ENCODE measurements around the gene MOV10L1.
"Not testable (repeated sequence)": the region's sequence is repeated elsewhere in the genome, so short reads cannot be mapped to it uniquely, and the experiment has no call there.

MOV10L1 gene

GRCh38 chr22:50204998-50205397 lies 115.2 kb downstream of the MOV10L1 start:
- not testable (repeated sequence) for DNase-seq (ENCODE audit: low spot score)

DNA sequence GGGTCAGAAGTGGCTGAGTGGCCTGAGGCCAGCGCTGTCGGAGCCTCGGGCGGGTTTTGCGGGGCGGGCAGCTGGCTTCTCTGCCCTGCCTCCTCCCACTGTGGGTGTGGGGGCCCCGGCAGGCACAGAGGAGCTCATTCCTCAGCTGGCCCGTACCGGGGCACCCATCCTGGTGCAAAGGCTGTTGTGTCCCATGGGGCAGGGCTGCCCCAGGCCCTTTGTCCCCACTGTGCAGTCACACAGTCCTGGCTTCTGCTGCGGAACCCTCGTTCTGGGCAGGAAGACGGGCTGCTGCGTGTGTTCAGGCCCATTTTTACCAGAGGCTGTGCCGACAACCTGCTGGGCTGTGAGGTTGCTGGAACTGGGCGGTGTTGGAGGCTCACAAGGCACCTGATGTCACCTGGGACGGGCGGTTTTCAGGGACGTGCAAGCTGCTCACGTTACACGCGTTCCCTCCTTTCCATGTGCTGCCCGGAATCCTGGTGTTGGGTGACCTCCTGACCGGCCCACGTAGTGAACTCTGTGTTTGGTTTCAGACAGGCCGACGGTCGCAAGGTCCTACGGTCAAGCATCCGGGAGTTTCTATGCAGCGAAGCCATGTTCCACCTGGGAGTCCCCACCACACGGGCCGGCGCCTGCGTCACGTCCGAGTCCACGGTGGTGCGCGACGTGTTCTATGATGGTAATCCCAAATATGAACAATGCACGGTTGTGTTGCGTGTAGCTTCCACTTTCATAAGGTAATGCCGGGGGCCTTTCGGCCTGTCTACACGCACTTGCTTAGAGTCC lies 116.2 kb downstream of the MOV10L1 start:
- DNase-seq (ENCODE audit: low spot score): no peak

GRCh38 chr22:50206599-50206998 lies 116.8 kb downstream of the MOV10L1 start:
- no peak for DNase-seq (ENCODE audit: low spot score)

- DNase-seq (ENCODE audit: low spot score): peak; percentile 66
Measured at GRCh38 chr22:50207383-50208140, 117.8 kb downstream of the MOV10L1 start.

DNA sequence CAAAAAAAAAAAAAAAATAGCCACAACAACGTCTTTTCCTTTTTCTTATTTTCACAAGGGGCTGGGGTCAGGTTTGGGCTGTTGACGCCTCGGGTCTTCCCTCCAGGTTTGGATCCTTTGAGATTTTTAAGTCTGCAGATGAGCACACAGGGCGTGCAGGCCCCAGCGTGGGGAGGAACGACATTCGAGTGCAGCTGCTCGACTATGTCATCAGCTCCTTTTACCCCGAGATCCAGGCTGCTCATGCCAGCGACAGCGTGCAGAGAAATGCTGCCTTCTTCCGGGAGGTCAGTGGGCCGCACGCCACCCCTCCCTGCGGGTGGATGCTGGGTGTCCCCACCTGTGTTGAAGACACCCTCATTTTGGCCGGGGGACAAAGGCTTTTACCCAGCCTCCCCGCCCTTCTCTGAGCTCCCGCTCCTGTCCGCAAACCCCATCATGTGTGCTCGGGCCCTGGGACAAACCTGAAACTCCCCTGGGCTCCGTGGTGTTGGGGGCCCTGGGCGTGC lies 118.7 kb downstream of the MOV10L1 start:
- DNase-seq (ENCODE audit: low spot score): no peak

GRCh38 chr22:50208939-50209892 lies 119.4 kb downstream of the MOV10L1 start:
- no peak for DNase-seq (ENCODE audit: low spot score)

GRCh38 chr22:50209893-50210292 lies 120.1 kb downstream of the MOV10L1 start:
- DNase-seq (ENCODE audit: low spot score): peak; percentile 76

- no peak for DNase-seq (ENCODE audit: low spot score)
Measured at GRCh38 chr22:50210378-50211139, 120.8 kb downstream of the MOV10L1 start.

- no peak for DNase-seq (ENCODE audit: low spot score)
Measured at GRCh38 chr22:50211147-50211546, 121.3 kb downstream of the MOV10L1 start.
